T-helper 2 cell treated with Interferon-gamma antibody and Interleukin-4, amounts not matched to agents 5 μg/mL and 100 μg/mL, for 36 hours (primary cell): ENCODE data around the gene IER3.
"Not testable (repeated sequence)": the region's sequence is repeated elsewhere in the genome, so short reads cannot be mapped to it uniquely, and the experiment has no call there.

Experiments
- DNase-seq: peaks from one replicate; pipeline ENCODE4 v3.0.0; 2021; ENCODE audit warnings: low spot score
- H3K27ac Mint-ChIP-seq: one replicate; pipeline ENCODE4 v1.8.0; 2021; ENCODE audit warnings: mild to moderate bottlenecking, mixed read lengths
- H3K27me3 Mint-ChIP-seq: one replicate; pipeline ENCODE4 v1.8.0; 2021; ENCODE audit warnings: low read depth, mixed read lengths
- H3K36me3 Mint-ChIP-seq: one replicate; pipeline ENCODE4 v1.8.0; 2021; ENCODE audit warnings: low read depth, mixed read lengths
- H3K4me1 Mint-ChIP-seq: one replicate; pipeline ENCODE4 v1.8.0; 2021; ENCODE audit warnings: low read depth, mixed read lengths
- H3K4me3 Mint-ChIP-seq: one replicate; pipeline ENCODE4 v1.8.0; 2022; ENCODE audit warnings: mild to moderate bottlenecking, moderate library complexity, mixed read lengths
- H3K9me3 Mint-ChIP-seq: one replicate; pipeline ENCODE4 v1.8.0; 2021; ENCODE audit warnings: mixed read lengths

IER3 gene

DNA sequence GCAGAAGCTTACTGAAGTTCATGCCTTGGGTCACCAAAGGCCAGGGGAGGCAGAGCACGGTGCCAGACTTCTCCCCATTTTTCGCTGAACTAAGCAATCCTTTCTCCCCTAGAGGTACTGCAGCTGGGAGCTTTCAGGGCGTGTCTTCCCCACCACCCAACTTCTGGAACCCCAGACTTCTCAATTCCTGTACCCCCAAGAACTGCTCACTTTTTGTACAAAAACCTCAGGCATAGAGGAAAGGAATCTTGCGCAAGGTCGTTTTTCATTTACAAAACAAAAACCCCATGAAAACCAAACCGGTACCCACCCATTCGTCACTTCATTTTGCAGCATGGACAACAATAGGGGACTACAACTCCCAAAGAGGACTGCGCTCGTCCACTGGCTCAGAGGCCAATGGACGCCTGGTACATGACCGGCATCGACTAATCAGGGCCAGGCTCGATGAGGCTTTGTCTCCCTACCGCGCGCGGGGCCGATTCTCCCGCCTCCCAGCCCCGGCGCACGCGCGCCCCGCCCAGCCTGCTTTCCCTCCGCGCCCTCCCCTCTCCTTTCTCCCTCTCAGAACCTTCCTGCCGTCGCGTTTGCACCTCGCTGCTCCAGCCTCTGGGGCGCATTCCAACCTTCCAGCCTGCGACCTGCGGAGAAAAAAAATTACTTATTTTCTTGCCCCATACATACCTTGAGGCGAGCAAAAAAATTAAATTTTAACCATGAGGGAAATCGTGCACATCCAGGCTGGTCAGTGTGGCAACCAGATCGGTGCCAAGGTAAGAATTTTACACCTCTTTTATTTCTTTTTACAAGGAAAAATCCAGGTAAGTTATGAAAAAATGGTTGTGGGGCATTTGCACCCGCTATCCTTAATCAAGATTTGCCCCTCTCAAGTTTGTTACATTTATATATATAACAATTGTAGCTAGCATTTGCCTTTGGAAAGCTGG lies 24.3 kb downstream of the IER3 start, which contains the start of gene TUBB:
TUBB (plus strand) TSS at position 562 of the 947 bp plus-strand sequence; CDS start at position 717, 155 bp downstream.
- H3K4me1 Mint-ChIP-seq, result peaks cover 49% of the 10 kb centered on the region
- H3K4me3 Mint-ChIP-seq, result peak within 1 kb of the TSS; percentile 93
- DNase-seq, result peak; percentile 96
- peaks cover 4% of the 10 kb centered on the region for H3K27me3 Mint-ChIP-seq
- peaks cover 67% of the 10 kb centered on the region for H3K36me3 Mint-ChIP-seq
- H3K27ac Mint-ChIP-seq, result peak within 1 kb of the TSS; percentile 92
- H3K9me3 Mint-ChIP-seq, result no peaks in the 10 kb centered on the region

DNA sequence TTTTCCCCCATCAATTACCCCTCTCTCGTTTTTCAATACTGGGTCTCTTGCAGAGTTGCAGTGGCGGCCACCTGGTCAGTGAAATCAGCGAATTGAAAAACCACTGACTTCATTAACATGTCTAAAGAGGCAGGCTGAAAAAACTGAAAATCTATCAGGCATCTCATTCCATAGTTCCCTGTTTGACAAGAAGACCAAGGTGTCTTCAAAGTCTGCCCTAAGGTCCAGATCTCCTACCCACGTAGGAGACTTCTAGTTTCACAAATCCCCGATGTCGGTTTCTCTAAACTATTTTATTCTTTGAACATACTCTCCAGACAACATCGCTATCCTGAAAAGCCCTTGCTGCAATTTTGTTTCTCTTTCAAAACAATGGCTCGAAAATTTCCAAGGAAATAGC lies 25.0 kb downstream of the IER3 start:
- Mint-ChIP-seq H3K4me1 (peaks cover 50% of the 10 kb centered on the region), H3K27ac (peak overlapping the region; percentile 92), H3K36me3 (peaks cover 67% of the 10 kb centered on the region), H3K4me3 (peak overlapping the region; percentile 93), H3K9me3 (no peaks in the 10 kb centered on the region), H3K27me3 (peaks cover 4% of the 10 kb centered on the region)
- no peak for DNase-seq

DNA sequence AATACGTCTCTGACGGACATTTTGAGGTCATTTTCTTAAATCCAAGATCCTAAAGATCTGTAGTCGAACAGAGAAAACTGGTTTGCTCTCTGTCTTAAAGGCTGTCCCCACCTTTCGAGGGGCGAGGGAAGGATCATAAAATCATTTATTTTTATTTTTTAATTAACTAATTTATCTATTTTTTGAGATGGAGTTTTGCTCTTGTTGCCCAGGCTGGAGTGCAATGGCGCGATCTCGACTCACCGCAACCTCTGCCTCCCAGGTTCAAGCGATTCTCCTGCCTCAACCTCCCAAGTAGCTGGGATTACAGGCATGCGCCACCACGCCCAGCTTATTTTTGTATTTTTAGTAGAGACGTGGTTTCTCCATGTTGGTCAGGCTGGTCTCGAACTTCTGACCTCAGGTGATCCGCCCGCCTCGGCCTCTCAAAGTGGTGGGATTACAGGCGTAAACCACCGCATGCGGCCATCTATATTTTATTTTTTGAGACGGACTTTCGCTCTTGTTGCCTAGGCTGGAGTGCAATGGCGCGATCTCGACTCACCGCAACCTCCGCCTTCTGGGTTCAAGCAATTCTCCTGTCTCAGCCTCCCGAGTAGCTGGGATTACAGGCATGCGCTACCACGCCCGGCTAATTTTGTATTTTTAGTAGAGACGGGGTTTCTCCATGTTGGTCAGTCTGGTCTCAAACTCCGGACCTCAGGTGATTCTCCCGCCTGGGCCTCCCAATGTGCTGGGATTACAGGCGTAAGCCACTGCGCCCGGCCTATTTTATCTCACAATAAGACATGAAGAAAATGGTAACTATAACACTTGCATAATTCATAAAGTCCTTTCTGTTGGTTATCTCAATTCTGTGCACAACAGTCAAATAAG lies 26.3 kb downstream of the IER3 start:
- H3K27ac Mint-ChIP-seq, result peak overlapping the region; percentile 98
- not testable (repeated sequence) for DNase-seq, H3K27me3 Mint-ChIP-seq, H3K9me3 Mint-ChIP-seq
- peaks cover 65% of the 10 kb centered on the region for H3K36me3 Mint-ChIP-seq
- H3K4me1 Mint-ChIP-seq, result peaks cover 44% of the 10 kb centered on the region
- H3K4me3 Mint-ChIP-seq, result peak overlapping the region; percentile 93

DNA sequence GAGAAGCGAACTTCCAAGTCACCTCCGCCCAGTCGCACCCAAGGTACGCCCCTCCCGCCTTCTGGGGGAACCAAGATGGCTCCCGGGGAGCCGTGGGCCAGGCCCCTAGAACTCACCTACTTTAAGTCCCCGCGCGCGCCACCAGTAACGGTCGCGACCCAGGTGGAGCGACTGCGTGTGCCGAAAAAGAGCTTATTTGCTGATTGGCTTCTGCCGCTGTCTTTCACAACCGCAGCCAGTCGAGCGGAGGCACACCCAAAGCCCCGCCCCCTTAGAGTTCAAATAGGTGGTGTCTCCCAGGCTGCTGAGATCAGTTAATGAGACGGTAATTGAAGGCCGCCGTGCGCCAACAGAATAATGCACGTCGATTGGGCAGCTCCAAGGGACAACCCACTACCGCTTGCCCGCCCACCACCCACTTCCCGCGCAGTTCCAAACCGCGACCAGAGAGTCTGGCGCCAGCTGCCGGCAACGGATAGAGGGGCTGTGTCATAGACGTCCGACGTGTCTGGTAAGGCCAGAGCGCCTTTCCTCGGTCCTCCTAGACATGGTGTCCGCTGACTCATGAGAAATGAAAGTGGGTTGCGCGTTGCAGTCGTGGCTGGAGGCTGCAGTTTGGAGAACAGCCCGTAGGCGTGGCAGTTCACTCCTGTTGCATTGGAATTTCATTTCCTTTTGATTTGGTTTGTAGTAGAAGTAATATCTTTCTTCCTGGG lies 27.1 kb downstream of the IER3 start, which contains the start of gene MDC1:
MDC1 (minus strand) TSS at position 153 of the 716 bp plus-strand sequence. CDS start 2,106 bp downstream, outside the sequence.
- peak within 1 kb of the TSS; percentile 93 for H3K4me3 Mint-ChIP-seq
- H3K9me3 Mint-ChIP-seq, result no peaks in the 10 kb centered on the region
- peak within 1 kb of the TSS; percentile 98 for H3K27ac Mint-ChIP-seq
- DNase-seq, result peak; percentile 100
- peaks cover 47% of the 10 kb centered on the region for H3K4me1 Mint-ChIP-seq
- H3K27me3 Mint-ChIP-seq, result peaks cover 4% of the 10 kb centered on the region
- peaks cover 65% of the 10 kb centered on the region for H3K36me3 Mint-ChIP-seq

DNA sequence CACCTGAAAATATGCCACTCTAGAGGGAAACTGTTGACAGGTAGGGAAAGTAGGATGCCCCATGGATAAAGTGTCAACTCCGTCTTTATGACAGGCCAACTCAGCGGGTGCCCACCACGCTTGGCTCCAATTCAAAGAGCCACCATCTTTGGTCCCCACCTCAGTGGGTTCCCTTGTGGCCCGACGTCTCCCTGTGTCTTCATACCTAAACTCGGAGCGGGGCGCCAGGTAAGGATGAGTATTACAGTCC lies 27.5 kb downstream of the IER3 start:
- Mint-ChIP-seq H3K27me3 (peaks cover 4% of the 10 kb centered on the region), H3K36me3 (peaks cover 65% of the 10 kb centered on the region), H3K4me3 (peak overlapping the region; percentile 93), H3K9me3 (no peaks in the 10 kb centered on the region), H3K27ac (peak overlapping the region; percentile 98), H3K4me1 (peaks cover 52% of the 10 kb centered on the region)
- DNase-seq, result no peak

DNA sequence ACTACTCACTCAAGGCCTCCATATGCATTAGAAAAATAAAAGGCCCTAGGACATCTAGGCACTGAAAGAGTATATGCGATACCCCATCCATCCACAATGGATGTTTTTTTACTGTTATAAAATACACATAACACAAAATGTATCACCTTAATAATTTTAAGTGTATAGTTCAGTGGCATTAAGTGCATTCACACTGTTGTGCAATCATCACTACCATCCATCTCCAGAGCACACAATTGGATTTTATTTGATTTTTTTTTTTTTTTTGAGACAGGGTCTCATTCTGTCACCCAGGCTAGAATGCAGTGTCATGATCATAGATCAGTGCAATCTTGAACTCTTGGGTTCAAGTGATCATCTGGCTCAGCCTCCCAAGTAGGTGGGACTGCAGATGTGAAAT lies 30.1 kb downstream of the IER3 start:
- peaks cover 57% of the 10 kb centered on the region for H3K4me1 Mint-ChIP-seq
- H3K36me3 Mint-ChIP-seq, result peaks cover 65% of the 10 kb centered on the region
- DNase-seq, result no peak
- H3K9me3 Mint-ChIP-seq, result no peaks in the 10 kb centered on the region
- H3K27ac Mint-ChIP-seq, result no peak overlapping the region
- H3K27me3 Mint-ChIP-seq, result no peaks in the 10 kb centered on the region
- H3K4me3 Mint-ChIP-seq, result no peak overlapping the region

DNA sequence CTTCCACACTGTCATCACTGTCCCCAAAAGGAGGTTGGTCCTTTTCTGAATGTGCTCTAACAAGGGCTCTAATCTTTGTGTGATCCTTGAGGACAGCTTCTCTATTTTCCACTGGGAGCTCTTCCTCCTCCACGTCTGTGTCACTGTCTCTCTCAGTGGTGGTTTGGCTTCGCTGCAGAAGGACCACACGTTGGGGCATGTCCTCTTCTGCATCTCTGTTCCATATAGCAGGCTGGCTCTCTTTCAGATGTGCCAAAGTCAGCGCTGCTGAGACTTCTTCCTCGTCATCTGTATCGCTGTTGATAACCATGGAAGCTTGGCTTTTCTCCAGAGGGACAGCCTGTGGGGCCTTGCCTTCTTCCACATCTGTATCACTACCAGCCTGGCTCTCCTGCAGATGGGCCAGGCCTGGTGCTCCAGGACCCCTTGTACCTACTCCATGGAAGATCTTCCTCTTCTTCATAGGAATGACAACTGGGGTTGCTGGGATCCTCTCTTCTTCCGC lies 31.9 kb downstream of the IER3 start:
- DNase-seq, result no peak
- Mint-ChIP-seq H3K4me1 (peaks cover 49% of the 10 kb centered on the region), H3K4me3 (peak overlapping the region; percentile 61), H3K36me3 (peaks cover 69% of the 10 kb centered on the region), H3K27ac (peak overlapping the region; percentile 80), H3K9me3 (no peaks in the 10 kb centered on the region), H3K27me3 (no peaks in the 10 kb centered on the region)

DNA sequence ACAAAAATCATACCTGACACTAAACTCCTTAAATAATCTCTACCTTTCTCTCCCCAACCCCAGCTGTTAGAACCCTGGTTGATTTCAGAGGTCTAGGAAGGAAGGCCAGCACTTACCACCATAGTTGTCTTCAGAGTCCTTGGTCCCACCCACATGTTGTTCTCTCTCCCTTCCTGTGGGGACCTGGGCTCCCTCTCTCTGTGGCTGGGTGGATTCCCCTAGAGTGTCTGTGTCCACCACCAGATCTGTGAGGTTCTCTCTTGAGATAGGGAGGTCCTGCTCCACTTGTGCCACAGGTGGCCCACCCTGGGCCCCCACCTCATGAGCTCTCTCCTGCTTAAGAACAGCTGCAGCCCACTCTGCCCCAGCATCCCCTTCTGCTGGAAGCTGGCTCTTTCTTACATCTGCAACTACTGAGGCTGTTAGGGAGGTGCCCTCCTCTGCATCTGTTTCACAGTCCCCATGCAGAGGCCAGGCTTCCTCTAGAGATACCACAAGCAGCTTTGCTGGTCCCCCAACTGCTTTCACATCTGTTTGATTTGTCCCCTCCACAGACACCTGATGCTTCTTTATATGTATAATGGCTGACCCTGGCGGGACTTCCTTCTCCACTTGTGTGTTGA lies 32.5 kb downstream of the IER3 start:
- peak overlapping the region; percentile 61 for H3K4me3 Mint-ChIP-seq
- H3K27me3 Mint-ChIP-seq, result no peaks in the 10 kb centered on the region
- peak overlapping the region; percentile 80 for H3K27ac Mint-ChIP-seq
- peaks cover 70% of the 10 kb centered on the region for H3K36me3 Mint-ChIP-seq
- no peaks in the 10 kb centered on the region for H3K9me3 Mint-ChIP-seq
- DNase-seq, result no peak
- peaks cover 49% of the 10 kb centered on the region for H3K4me1 Mint-ChIP-seq

DNA sequence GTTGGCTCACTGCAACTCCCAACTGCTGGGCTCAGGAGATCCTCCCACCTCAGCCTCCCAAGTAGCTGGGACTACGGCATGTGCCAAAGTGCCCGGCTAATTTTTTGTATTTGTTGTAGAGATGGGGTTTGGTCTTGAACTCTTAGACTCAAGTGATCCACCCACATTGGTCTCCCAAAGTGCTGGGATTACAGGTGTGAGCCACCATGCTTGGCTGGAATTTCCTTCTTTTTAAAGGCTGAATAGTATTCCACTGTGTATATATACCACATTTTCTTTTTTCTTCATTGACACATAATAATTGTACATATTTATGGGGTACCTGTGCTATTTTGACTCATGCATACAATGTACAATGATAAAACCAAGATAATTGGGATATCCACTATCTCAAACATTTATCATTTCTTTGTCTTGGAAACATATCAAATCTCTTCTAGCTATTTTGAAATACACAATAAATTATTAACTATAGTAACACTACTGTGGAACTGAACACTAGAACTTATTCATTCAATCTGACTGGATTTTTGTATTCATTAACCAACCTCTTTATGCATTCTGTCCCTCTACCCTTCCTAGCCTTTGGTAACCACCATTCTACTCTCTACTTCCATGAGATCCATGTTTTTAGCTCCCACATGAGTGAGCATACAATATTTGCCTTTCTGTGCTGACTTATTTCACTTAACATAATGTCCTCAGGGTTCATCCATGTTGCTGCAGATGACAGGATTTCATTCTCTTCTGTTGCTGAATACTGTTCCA lies 35.1 kb downstream of the IER3 start:
- Mint-ChIP-seq H3K36me3 (peaks cover 65% of the 10 kb centered on the region), H3K9me3 (no peaks in the 10 kb centered on the region), H3K27ac (no peak overlapping the region)

DNA sequence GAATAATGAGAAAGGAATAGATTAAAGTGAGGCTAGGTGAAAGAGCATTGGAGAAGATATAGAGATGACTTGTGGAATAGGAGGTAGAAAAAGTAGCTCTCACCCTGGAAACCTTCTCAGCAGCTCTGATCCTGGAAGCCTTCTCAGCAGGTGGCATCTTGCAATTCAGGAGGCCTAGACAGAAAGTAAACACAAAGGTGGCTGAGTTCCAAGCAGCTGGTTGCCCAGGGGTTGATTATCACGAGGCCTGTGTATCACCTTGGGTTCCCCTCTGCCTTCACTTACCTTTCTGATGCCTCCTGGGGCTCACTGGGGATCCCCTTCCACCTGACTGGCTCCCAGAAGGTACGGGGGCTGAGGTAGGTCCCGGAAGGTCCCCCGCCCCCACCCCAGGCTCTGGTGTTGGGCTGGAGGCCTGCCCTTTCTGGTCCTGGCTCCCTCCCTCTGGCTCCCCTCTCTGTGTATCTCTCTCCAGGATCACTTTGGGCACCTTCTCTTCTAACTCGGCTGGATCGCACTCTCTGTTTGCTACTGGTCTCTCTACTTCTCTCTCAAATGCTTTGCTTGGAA lies 37.0 kb downstream of the IER3 start:
- no peaks in the 10 kb centered on the region for H3K9me3 Mint-ChIP-seq
- peaks cover 17% of the 10 kb centered on the region for H3K4me1 Mint-ChIP-seq
- DNase-seq, result no peak
- H3K36me3 Mint-ChIP-seq, result peaks cover 64% of the 10 kb centered on the region
- H3K27me3 Mint-ChIP-seq, result no peaks in the 10 kb centered on the region
- H3K27ac Mint-ChIP-seq, result no peak overlapping the region
- H3K4me3 Mint-ChIP-seq, result no peak overlapping the region

More for the DNA sequence above, 35.1 kb downstream of the IER3 start:
- Mint-ChIP-seq H3K4me1 (peaks cover 31% of the 10 kb centered on the region), H3K4me3 (no peak overlapping the region), H3K27me3 (no peaks in the 10 kb centered on the region)
- no peak for DNase-seq

DNA sequence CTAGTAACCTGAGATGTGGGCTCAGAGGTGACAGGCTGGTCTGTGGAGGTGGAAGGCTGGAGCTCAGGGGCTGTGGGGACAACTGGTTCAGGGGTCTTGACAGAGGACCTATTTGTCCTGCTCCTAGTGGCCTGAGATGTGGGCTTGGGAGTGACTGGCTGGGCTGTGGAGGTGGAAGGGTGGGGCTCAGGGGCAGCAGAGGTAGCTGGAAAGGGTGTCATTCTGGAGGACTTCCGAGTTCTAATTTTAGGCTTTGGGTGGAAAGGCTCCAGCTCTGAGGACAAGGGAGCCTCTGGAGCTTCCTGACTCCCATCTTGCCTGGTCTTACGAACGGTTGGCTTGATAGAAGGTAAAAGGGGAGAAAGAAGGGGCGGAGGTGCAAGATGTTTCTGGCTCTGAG lies 38.7 kb downstream of the IER3 start:
- H3K27ac Mint-ChIP-seq, result no peak overlapping the region
- H3K4me1 Mint-ChIP-seq, result peaks cover under 1% of the 10 kb centered on the region
- DNase-seq, result no peak
- H3K4me3 Mint-ChIP-seq, result no peak overlapping the region
- peaks cover 53% of the 10 kb centered on the region for H3K36me3 Mint-ChIP-seq
- no peaks in the 10 kb centered on the region for H3K27me3 Mint-ChIP-seq
- H3K9me3 Mint-ChIP-seq, result no peaks in the 10 kb centered on the region

DNA sequence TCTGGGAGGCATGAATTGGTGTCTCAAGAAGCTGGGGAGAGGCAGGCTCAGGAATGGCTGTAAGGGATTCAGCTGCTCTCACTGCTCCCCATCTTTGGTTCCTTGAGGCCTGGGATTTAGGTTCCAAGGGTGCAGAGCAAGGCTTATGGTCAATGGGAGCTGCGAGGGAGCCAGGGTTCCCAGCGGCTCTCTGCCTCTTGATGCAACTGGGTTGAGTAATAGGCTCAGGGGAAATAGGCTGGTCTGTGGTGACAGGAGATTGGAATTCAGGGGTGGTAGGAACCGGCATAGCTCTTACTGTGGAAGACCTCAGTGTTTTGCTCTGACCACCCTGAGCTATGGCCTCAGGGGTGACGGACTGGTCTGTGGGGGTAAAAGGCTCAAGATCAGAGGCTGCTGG lies 40.5 kb downstream of the IER3 start:
- Mint-ChIP-seq H3K4me1 (no peaks in the 10 kb centered on the region), H3K27me3 (no peaks in the 10 kb centered on the region), H3K27ac (no peak overlapping the region), H3K4me3 (no peak overlapping the region), H3K9me3 (no peaks in the 10 kb centered on the region), H3K36me3 (peaks cover 57% of the 10 kb centered on the region)
- DNase-seq, result no peak
